ENCODE measurements around the gene NRDC.

The NRDC gene

GRCh38 chr1:51867479-51868232, 10.9 kb downstream of the NRDC start:
- DNase-seq (ENCODE audit: insufficient read length, low spot score): no peak
- FAIRE-seq: no peak
- TF ChIP-seq CTCF (IDR thresholded peaks at IDR 0.05; ENCODE audit: insufficient read depth, missing control alignments): no peak

- TF ChIP-seq CTCF (IDR thresholded peaks at IDR 0.05; ENCODE audit: insufficient read depth, missing control alignments): no peak
- no peak for DNase-seq (ENCODE audit: insufficient read length, low spot score)
- FAIRE-seq: no peak
Observed at GRCh38 chr1:51863384-51863783, 15.1 kb downstream of the NRDC start.

- TF ChIP-seq CTCF (IDR thresholded peaks at IDR 0.05; ENCODE audit: insufficient read depth, missing control alignments): no peak
- no peak for DNase-seq (ENCODE audit: insufficient read length, low spot score)
- FAIRE-seq: no peak
Observed at GRCh38 chr1:51861669-51862068, 16.9 kb downstream of the NRDC start.

- no peak for TF ChIP-seq CTCF (IDR thresholded peaks at IDR 0.05; ENCODE audit: insufficient read depth, missing control alignments)
- DNase-seq (ENCODE audit: insufficient read length, low spot score) (no peak), FAIRE-seq (no peak)
Observed at GRCh38 chr1:51859735-51860134, 18.8 kb downstream of the NRDC start.

- DNase-seq (ENCODE audit: insufficient read length, low spot score) (no peak), FAIRE-seq (no peak)
- TF ChIP-seq CTCF (IDR thresholded peaks at IDR 0.05; ENCODE audit: insufficient read depth, missing control alignments): no peak
Observed at GRCh38 chr1:51859333-51859732, 19.2 kb downstream of the NRDC start.

- no peak for FAIRE-seq
- TF ChIP-seq CTCF (IDR thresholded peaks at IDR 0.05; ENCODE audit: insufficient read depth, missing control alignments): no peak
- DNase-seq (ENCODE audit: insufficient read length, low spot score): no peak
Observed at GRCh38 chr1:51858892-51859291, 19.6 kb downstream of the NRDC start.

GRCh38 chr1:51856745-51857144, 21.8 kb downstream of the NRDC start:
- DNase-seq (ENCODE audit: insufficient read length, low spot score) (no peak), FAIRE-seq (no peak)
- TF ChIP-seq CTCF (IDR thresholded peaks at IDR 0.05; ENCODE audit: insufficient read depth, missing control alignments): no peak

All from D721Med (cell line).